PFSK-1 (cell line): ENCODE measurements around the gene CALML3.

ENCODE experiments used
- POLR2AphosphoS5 ChIP-seq: IDR thresholded peaks from 2 replicates; pipeline ENCODE4 v1.6.1; 2012; ENCODE audit warnings: low read depth, mild to moderate bottlenecking, control low read depth, low read length, moderate library complexity
- SIN3A ChIP-seq: IDR thresholded peaks from 2 replicates; pipeline ENCODE4 v1.6.1; 2012; ENCODE audit warnings: mild to moderate bottlenecking, low read length, moderate library complexity, borderline replicate concordance; ENCODE audit not compliant: insufficient read depth
- TF ChIP-seq, protein P1 (sequence below), 2 experiments: IDR thresholded peaks; 2 replicates each; pipeline versions ENCODE4 v1.6.1 to v1.8.0; 2011 to 2012; ENCODE audit warnings: low read depth in 2 of 2, low read length in 2 of 2, control low read depth in 1 of 2, inconsistent platforms in 1 of 2, mild to moderate bottlenecking in 1 of 2, moderate library complexity in 1 of 2; ENCODE audit not compliant: insufficient read depth in 1 of 2

DNA sequence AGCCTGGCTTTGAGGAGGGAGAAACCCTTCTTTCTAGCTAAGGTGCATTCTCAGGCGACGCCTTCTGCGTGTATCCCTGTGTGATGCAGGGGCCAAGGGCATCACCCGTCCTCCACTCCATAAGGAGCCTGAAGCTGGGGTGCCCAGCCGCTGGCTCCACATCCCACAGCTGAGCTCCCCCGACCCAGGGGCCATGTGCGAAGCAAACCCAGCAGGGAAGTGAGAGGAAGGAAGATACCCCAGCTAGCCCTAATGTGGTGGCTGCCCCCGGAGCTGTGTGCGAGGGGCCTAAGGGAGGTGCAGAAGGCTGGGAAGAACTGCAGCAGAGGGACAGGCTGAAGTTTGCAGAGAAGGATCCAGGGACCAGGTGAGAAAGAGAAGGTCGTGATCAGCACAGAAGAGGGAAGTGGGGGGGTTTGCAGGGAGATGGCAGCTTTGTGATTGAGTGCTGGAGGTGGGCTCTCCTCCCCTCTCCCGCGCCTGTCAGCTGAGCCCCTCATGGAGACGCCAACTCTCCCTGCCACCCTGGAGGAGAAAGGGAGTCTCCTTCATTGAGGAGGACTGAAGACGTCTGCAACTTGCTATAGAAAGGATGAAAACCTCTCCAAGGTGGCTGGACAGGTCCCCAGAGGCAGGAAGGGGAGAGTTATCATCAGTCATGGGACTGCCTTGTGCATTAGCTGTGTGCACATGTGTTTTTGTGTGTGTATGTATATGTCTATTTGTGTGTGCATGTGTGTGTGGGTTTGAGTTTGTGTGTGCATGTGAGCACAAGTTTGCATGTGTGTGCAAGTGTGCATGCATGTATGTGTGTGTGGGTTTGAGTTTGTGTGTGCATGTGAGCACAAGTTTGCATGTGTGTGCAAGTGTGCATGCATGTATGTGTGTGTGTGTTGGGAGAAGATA, 21.9 kb upstream of the CALML3 start:
- TF ChIP-seq POLR2AphosphoS5: no peak
- TF ChIP-seq, protein P1, sequence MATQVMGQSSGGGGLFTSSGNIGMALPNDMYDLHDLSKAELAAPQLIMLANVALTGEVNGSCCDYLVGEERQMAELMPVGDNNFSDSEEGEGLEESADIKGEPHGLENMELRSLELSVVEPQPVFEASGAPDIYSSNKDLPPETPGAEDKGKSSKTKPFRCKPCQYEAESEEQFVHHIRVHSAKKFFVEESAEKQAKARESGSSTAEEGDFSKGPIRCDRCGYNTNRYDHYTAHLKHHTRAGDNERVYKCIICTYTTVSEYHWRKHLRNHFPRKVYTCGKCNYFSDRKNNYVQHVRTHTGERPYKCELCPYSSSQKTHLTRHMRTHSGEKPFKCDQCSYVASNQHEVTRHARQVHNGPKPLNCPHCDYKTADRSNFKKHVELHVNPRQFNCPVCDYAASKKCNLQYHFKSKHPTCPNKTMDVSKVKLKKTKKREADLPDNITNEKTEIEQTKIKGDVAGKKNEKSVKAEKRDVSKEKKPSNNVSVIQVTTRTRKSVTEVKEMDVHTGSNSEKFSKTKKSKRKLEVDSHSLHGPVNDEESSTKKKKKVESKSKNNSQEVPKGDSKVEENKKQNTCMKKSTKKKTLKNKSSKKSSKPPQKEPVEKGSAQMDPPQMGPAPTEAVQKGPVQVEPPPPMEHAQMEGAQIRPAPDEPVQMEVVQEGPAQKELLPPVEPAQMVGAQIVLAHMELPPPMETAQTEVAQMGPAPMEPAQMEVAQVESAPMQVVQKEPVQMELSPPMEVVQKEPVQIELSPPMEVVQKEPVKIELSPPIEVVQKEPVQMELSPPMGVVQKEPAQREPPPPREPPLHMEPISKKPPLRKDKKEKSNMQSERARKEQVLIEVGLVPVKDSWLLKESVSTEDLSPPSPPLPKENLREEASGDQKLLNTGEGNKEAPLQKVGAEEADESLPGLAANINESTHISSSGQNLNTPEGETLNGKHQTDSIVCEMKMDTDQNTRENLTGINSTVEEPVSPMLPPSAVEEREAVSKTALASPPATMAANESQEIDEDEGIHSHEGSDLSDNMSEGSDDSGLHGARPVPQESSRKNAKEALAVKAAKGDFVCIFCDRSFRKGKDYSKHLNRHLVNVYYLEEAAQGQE (IDR thresholded peaks at IDR 0.05; ENCODE audit: insufficient read depth in 1 of 2, low read depth in 2 of 2, low read length in 2 of 2): no peak
- TF ChIP-seq SIN3A: no peak
